HG03378 (cell line): ENCODE measurements around the gene FAM124A.
"Not testable (repeated sequence)": the region's sequence is repeated elsewhere in the genome, so short reads cannot be mapped to it uniquely, and the experiment has no call there.

Experiments
- ATAC-seq: cut with Tn5 transposase; IDR thresholded peaks from one replicate; pipeline ENCODE4 v1.9.1; 2021; ENCODE audit warnings: mild to moderate bottlenecking, moderate library complexity; ENCODE audit not compliant: unreplicated experiment

FAM124A gene

DNA sequence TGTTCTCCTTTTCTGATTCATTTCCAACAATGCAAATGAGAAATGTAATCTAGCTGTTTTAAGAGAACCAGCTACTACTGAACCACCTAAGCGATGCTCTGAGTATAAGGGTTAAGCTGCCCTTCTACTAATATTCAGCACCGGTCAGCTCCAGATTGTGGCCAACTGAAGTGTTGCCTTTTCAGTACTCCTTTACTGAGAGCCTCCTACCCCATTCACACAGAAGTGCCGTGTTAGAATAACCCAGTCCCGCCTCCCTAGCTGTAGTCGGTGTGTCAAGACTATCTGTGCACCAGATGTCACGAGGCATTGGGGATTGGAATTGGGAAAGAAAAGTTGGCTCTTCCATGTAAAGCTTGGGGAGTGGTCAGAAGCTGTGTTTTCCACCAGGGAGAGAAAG lies 45.4 kb downstream of the FAM124A start:
- no peak for ATAC-seq

- ATAC-seq, result no peak
Measured at GRCh38 chr13:51269039-51269438, 46.8 kb downstream of the FAM124A start.

GRCh38 chr13:51270623-51271415 lies 48.6 kb downstream of the FAM124A start:
- no peak for ATAC-seq

DNA sequence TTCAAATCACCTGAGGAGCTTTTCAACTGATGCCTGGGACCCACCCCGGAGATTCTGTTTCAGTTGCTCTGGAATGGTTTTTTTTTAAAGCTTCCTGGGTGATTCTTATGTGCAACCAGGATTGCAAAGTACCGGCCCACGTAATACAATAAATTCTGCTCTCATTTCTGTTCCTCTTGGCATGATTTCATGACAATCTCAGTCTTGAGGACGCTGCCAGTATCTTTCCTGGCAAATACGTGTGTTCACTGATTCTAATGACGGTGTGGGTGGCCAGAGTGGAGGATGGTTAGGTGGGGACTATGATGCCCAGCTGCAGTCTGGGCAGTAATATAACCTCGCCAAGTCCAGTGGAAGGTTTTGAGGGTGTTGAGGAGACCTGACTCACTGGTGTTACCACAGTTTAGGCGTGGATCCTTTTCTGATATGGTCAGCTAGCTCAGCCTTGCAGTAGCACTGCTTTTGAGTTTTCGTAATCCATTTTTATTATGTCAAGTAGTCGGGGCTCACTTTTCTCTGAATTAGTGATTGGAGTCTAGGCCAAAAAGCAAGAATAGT lies 49.4 kb downstream of the FAM124A start:
- no peak for ATAC-seq

- no peak for ATAC-seq
Measured at GRCh38 chr13:51275101-51275500, 52.9 kb downstream of the FAM124A start.

- no peak for ATAC-seq
Measured at GRCh38 chr13:51276636-51277035, 54.4 kb downstream of the FAM124A start.

- ATAC-seq, result no peak
Measured at GRCh38 chr13:51277928-51278327, 55.7 kb downstream of the FAM124A start.

GRCh38 chr13:51278426-51279130 lies 56.4 kb downstream of the FAM124A start:
- ATAC-seq, result no peak

DNA sequence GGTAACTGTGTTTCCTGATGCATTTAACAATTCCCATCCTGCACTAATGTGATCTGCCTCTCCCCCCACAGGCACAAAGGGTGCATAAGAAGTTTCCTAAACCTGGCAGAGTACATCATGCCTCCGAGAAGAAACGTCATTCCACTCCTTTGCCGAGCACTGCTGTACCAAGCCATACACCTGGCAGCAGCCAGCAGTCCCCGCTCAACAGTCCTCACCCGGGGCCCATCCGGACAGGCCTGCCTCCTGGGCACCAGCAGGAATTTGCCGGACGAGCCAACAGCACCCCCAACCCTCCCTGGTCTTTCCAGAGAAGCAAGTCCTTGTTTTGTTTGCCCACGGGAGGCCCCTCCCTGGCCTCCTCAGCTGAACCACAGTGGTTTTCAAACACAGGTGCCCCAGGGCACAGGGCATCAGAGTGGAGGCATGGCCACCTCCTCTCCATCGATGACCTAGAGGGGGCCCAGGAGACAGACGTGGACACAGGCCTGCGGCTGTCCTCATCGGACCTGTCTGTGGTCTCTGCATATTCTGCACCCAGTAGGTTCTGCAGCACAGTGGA lies 58.3 kb downstream of the FAM124A start:
- no peak for ATAC-seq

- no peak for ATAC-seq
Measured at GRCh38 chr13:51282322-51282721, 60.1 kb downstream of the FAM124A start.

GRCh38 chr13:51282923-51283322 lies 60.7 kb downstream of the FAM124A start:
- not testable (repeated sequence) for ATAC-seq

DNA sequence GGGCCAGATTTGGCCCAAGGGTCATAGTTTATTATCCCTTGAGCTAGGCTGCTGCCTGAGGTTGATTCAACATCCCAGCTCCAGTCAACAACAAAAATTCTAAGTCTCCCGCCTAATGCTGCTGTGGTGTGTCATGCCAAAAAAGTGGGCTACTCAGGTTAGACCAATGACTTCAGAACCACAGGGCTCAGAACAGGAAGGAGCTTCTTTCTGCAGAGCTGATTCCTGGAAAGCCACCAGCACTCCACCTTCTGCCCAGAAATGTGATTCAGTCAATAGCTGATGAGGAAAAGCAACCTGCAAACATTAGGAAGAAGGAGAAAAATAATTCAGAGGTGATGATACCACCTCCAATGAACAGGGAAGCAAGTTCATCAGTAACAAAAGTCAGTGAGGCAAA lies 61.2 kb downstream of the FAM124A start:
- ATAC-seq, result no peak

- ATAC-seq, result no peak
Measured at GRCh38 chr13:51284339-51284738, 62.1 kb downstream of the FAM124A start.

DNA sequence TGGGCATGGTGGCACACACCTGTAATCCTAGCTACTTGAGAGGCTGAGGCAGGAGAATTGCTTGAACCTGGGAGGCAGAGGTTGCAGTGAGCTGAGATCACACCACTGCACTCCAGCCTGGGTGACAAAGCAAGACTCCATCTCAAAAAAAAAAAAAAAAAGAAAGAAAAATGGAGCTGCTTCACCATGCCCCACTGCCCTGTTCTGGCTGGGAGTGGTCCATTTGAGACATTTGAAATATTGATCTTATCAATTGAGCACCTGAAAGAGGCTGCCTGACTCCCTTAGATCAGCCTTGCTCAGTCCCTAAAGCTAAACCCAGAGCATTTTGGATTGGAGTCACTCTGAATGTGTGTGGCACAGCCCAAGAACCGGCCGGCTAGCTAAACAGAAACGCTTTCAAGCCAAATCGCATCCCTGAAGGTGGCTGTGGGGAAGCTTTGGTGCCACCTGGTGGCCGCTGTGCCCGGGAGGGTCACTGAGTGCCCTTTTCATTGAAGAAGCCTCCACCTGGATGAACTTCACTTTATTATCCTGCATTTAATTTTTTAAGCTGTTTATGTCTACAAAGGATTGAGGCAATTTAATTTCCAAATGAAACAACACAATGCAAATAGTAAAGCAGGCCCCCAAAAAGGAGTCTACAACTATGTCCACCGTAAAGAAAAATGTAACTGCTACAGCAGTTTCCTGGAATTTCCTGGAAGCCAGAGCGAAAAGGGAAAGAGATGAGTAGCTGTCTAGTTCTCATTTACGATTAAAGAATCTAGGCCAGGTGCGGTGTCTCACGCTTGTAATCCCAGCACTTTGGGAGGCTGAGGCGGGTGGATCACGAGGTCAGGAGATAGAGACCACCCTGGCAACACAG lies 64.2 kb downstream of the FAM124A start:
- no peak for ATAC-seq

DNA sequence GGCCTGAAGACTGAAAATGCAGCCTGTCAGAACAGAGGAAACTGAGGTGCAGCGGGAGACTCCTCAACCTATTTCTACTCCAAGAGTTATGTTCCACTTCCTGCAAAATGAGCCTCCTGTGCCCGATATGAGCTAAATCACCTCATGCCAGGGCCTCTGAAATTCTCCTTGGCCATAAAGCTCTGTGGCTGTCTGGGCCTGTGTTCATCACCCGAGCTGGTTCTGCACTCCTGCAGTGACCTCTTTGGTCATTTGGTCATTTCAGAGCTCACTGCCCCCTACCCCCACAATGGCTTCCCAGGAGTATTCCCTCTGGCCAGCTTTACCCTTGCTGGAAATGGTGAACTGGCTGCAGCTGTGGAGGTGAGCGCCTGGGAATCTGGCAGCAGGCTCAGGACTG lies 65.6 kb downstream of the FAM124A start:
- no peak for ATAC-seq

DNA sequence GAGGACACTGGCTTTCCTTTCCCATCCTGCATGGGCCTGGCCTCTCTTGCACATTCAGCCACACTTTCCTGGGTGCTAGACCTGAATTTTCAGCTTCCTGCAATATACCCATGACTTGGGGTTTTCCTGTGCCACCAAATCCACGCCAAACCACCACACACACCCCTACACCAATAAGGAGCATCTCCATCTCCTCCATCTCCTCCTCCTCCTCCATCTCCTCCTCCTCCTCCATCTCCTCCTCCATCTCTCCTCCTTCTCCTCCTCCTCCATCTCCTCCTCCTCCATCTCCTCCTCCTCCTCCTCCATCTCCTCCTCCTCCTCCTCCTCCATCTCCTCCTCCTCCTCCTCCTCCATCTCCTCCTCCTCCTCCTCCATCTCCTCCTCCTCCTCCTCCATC lies 66.1 kb downstream of the FAM124A start:
- not testable (repeated sequence) for ATAC-seq

GRCh38 chr13:51291341-51291740 lies 69.1 kb downstream of the FAM124A start:
- no peak for ATAC-seq

GRCh38 chr13:51292000-51292565 lies 69.9 kb downstream of the FAM124A start:
- no peak for ATAC-seq

GRCh38 chr13:51297556-51297955 lies 75.4 kb downstream of the FAM124A start:
- no peak for ATAC-seq

GRCh38 chr13:51298812-51299211 lies 76.6 kb downstream of the FAM124A start:
- no peak for ATAC-seq
